Measurements from ENCODE around the gene CAMK2N1.

Gene CAMK2N1

GRCh38 chr1:20511518-20512428 lies 25.8 kb upstream of the CAMK2N1 start:
- H3K36me3 ChIP-seq (ENCODE audit: control insufficient read depth, insufficient read depth, low read length), result no peaks in the 10 kb centered on the region
- H3K27ac ChIP-seq (ENCODE audit: low read depth, low read length, severe bottlenecking), result no peak overlapping the region
- H3K4me1 ChIP-seq (ENCODE audit: control insufficient read depth, insufficient read depth, low read length, poor library complexity, severe bottlenecking), result no peaks in the 10 kb centered on the region
- no peak overlapping the region for H3K4me3 ChIP-seq (ENCODE audit: extremely low read depth, insufficient read depth, low read length, poor library complexity, severe bottlenecking)
- no peaks in the 10 kb centered on the region for H3K9me3 ChIP-seq (ENCODE audit: control insufficient read depth, low read length)
- WGBS, 2 experiments (ENCODE audit: insufficient coverage in 2 of 2), result 77 to 79% methylated on average over 2 of the region's 6 CpGs

- H3K9me3 ChIP-seq (ENCODE audit: control insufficient read depth, low read length), result no peaks in the 10 kb centered on the region
- H3K27ac ChIP-seq (ENCODE audit: low read depth, low read length, severe bottlenecking), result peak overlapping the region; percentile 24
- H3K4me1 ChIP-seq (ENCODE audit: control insufficient read depth, insufficient read depth, low read length, poor library complexity, severe bottlenecking), result no peaks in the 10 kb centered on the region
- peaks cover 9% of the 10 kb centered on the region for H3K36me3 ChIP-seq (ENCODE audit: control insufficient read depth, insufficient read depth, low read length)
- WGBS, 2 experiments (ENCODE audit: insufficient coverage in 2 of 2), result 0% methylated on average over 1 of the region's 5 CpGs; no CpG with 5 or more reads in 1 of the 2 experiments
- peak overlapping the region; percentile 92 for H3K4me3 ChIP-seq (ENCODE audit: extremely low read depth, insufficient read depth, low read length, poor library complexity, severe bottlenecking)
These were observed 22.4 kb upstream of the CAMK2N1 start for GRCh38 chr1:20508411-20508771.

- Histone ChIP-seq H3K27ac (ENCODE audit: low read depth, low read length, severe bottlenecking) (peak within 1 kb of the TSS; percentile 24), H3K4me3 (ENCODE audit: extremely low read depth, insufficient read depth, low read length, poor library complexity, severe bottlenecking) (peak within 1 kb of the TSS; percentile 92), H3K4me1 (ENCODE audit: control insufficient read depth, insufficient read depth, low read length, poor library complexity, severe bottlenecking) (no peaks in the 10 kb centered on the region), H3K9me3 (ENCODE audit: control insufficient read depth, low read length) (no peaks in the 10 kb centered on the region), H3K36me3 (ENCODE audit: control insufficient read depth, insufficient read depth, low read length) (peaks cover 11% of the 10 kb centered on the region)
- WGBS, 2 experiments (ENCODE audit: insufficient coverage in 2 of 2), result 1% methylated on average over 33 to 53 of the region's 58 CpGs
These were observed 21.8 kb upstream of the CAMK2N1 start, which contains the start of gene MUL1 for GRCh38 chr1:20507564-20508410. Gene MUL1 (minus strand): TSS chr1:20508151. CDS start chr1:20508024, 127 bp downstream.

- Histone ChIP-seq H3K36me3 (ENCODE audit: control insufficient read depth, insufficient read depth, low read length) (peaks cover 16% of the 10 kb centered on the region), H3K9me3 (ENCODE audit: control insufficient read depth, low read length) (no peaks in the 10 kb centered on the region), H3K4me1 (ENCODE audit: control insufficient read depth, insufficient read depth, low read length, poor library complexity, severe bottlenecking) (no peaks in the 10 kb centered on the region), H3K27ac (ENCODE audit: low read depth, low read length, severe bottlenecking) (no peak overlapping the region), H3K4me3 (ENCODE audit: extremely low read depth, insufficient read depth, low read length, poor library complexity, severe bottlenecking) (peak overlapping the region; percentile 92)
- WGBS, 2 experiments (ENCODE audit: insufficient coverage in 2 of 2), result 64 to 67% methylated on average over 4 to 5 of the region's 5 CpGs
These were observed 21.2 kb upstream of the CAMK2N1 start for GRCh38 chr1:20507248-20507563.

GRCh38 chr1:20505488-20505887 lies 19.5 kb upstream of the CAMK2N1 start:
- Histone ChIP-seq H3K27ac (ENCODE audit: low read depth, low read length, severe bottlenecking) (no peak overlapping the region), H3K9me3 (ENCODE audit: control insufficient read depth, low read length) (no peaks in the 10 kb centered on the region), H3K36me3 (ENCODE audit: control insufficient read depth, insufficient read depth, low read length) (peaks cover 34% of the 10 kb centered on the region), H3K4me1 (ENCODE audit: control insufficient read depth, insufficient read depth, low read length, poor library complexity, severe bottlenecking) (no peaks in the 10 kb centered on the region), H3K4me3 (ENCODE audit: extremely low read depth, insufficient read depth, low read length, poor library complexity, severe bottlenecking) (no peak overlapping the region)
- 80% methylated on average over 1 of the region's 1 CpG; no CpG with 5 or more reads in 1 of the 2 experiments for WGBS, 2 experiments (ENCODE audit: insufficient coverage in 2 of 2)

GRCh38 chr1:20500716-20501115 lies 14.7 kb upstream of the CAMK2N1 start:
- Histone ChIP-seq H3K27ac (ENCODE audit: low read depth, low read length, severe bottlenecking) (no peak overlapping the region), H3K36me3 (ENCODE audit: control insufficient read depth, insufficient read depth, low read length) (peaks cover 57% of the 10 kb centered on the region), H3K9me3 (ENCODE audit: control insufficient read depth, low read length) (no peaks in the 10 kb centered on the region), H3K4me1 (ENCODE audit: control insufficient read depth, insufficient read depth, low read length, poor library complexity, severe bottlenecking) (peaks cover 13% of the 10 kb centered on the region), H3K4me3 (ENCODE audit: extremely low read depth, insufficient read depth, low read length, poor library complexity, severe bottlenecking) (no peak overlapping the region)
- WGBS, 2 experiments (ENCODE audit: insufficient coverage in 2 of 2), result 95 to 97% methylated on average over 16 to 17 of the region's 17 CpGs

GRCh38 chr1:20499718-20500117 lies 13.7 kb upstream of the CAMK2N1 start:
- Histone ChIP-seq H3K27ac (ENCODE audit: low read depth, low read length, severe bottlenecking) (no peak overlapping the region), H3K36me3 (ENCODE audit: control insufficient read depth, insufficient read depth, low read length) (peaks cover 56% of the 10 kb centered on the region), H3K4me3 (ENCODE audit: extremely low read depth, insufficient read depth, low read length, poor library complexity, severe bottlenecking) (no peak overlapping the region), H3K9me3 (ENCODE audit: control insufficient read depth, low read length) (no peaks in the 10 kb centered on the region), H3K4me1 (ENCODE audit: control insufficient read depth, insufficient read depth, low read length, poor library complexity, severe bottlenecking) (peaks cover 22% of the 10 kb centered on the region)
- WGBS, 2 experiments (ENCODE audit: insufficient coverage in 2 of 2), result 90 to 95% methylated on average over 11 to 12 of the region's 14 CpGs

- Histone ChIP-seq H3K4me3 (ENCODE audit: extremely low read depth, insufficient read depth, low read length, poor library complexity, severe bottlenecking) (no peak overlapping the region), H3K36me3 (ENCODE audit: control insufficient read depth, insufficient read depth, low read length) (peaks cover 54% of the 10 kb centered on the region), H3K9me3 (ENCODE audit: control insufficient read depth, low read length) (no peaks in the 10 kb centered on the region), H3K27ac (ENCODE audit: low read depth, low read length, severe bottlenecking) (no peak overlapping the region), H3K4me1 (ENCODE audit: control insufficient read depth, insufficient read depth, low read length, poor library complexity, severe bottlenecking) (peaks cover 28% of the 10 kb centered on the region)
- 86 to 97% methylated on average over 1 to 4 of the region's 5 CpGs for WGBS, 2 experiments (ENCODE audit: insufficient coverage in 2 of 2)
These were observed 13.1 kb upstream of the CAMK2N1 start for GRCh38 chr1:20499105-20499504.

- peaks cover 31% of the 10 kb centered on the region for H3K4me1 ChIP-seq (ENCODE audit: control insufficient read depth, insufficient read depth, low read length, poor library complexity, severe bottlenecking)
- no peak overlapping the region for H3K4me3 ChIP-seq (ENCODE audit: extremely low read depth, insufficient read depth, low read length, poor library complexity, severe bottlenecking)
- 90 to 94% methylated on average over 7 of the region's 7 CpGs for WGBS, 2 experiments (ENCODE audit: insufficient coverage in 2 of 2)
- no peaks in the 10 kb centered on the region for H3K9me3 ChIP-seq (ENCODE audit: control insufficient read depth, low read length)
- no peak overlapping the region for H3K27ac ChIP-seq (ENCODE audit: low read depth, low read length, severe bottlenecking)
- H3K36me3 ChIP-seq (ENCODE audit: control insufficient read depth, insufficient read depth, low read length), result peaks cover 54% of the 10 kb centered on the region
These were observed 12.1 kb upstream of the CAMK2N1 start for GRCh38 chr1:20498116-20498515.

GRCh38 chr1:20497506-20497905 lies 11.5 kb upstream of the CAMK2N1 start:
- peaks cover 49% of the 10 kb centered on the region for H3K36me3 ChIP-seq (ENCODE audit: control insufficient read depth, insufficient read depth, low read length)
- no peak overlapping the region for H3K4me3 ChIP-seq (ENCODE audit: extremely low read depth, insufficient read depth, low read length, poor library complexity, severe bottlenecking)
- H3K9me3 ChIP-seq (ENCODE audit: control insufficient read depth, low read length), result no peaks in the 10 kb centered on the region
- 93 to 94% methylated on average over 3 to 4 of the region's 6 CpGs for WGBS, 2 experiments (ENCODE audit: insufficient coverage in 2 of 2)
- H3K4me1 ChIP-seq (ENCODE audit: control insufficient read depth, insufficient read depth, low read length, poor library complexity, severe bottlenecking), result peaks cover 31% of the 10 kb centered on the region
- H3K27ac ChIP-seq (ENCODE audit: low read depth, low read length, severe bottlenecking), result no peak overlapping the region

Measured in mesodermal cell (in vitro differentiated cells).